HG03520 (cell line): ENCODE data around the gene SDC3.
A peak's percentile ranks its signal among the peaks of the same experiment; 100 is the strongest.

Experiments used
- ATAC-seq: cut with Tn5 transposase; IDR thresholded peaks from one replicate; pipeline ENCODE4 v1.9.1; 2021; ENCODE audit warnings: mild to moderate bottlenecking, moderate library complexity; ENCODE audit not compliant: unreplicated experiment

The SDC3 gene

GRCh38 chr1:30823969-30824735 is 84.4 kb downstream of the SDC3 start:
- peak; percentile 74 for ATAC-seq

GRCh38 chr1:30823627-30823968 is 85.0 kb downstream of the SDC3 start:
- no peak for ATAC-seq

- ATAC-seq: no peak
Observed at GRCh38 chr1:30822966-30823581, 85.5 kb downstream of the SDC3 start.

GRCh38 chr1:30822006-30822405 is 86.6 kb downstream of the SDC3 start:
- no peak for ATAC-seq

- ATAC-seq: no peak
Observed at GRCh38 chr1:30820299-30820698, 88.3 kb downstream of the SDC3 start.
